ENCODE data around the gene LIN7C. TPM values are rescaled to one million over a fixed set of nuclear protein-coding genes. Genes with fewer than 3 reads are reported as not detected.

LIN7C gene
- total and polyA plus RNA-seq, 8 donors: 18.7 to 31.5 (median 21.6) TPM

- H3K27ac ChIP-seq: no peak overlapping the region
- intact Hi-C loops (cut with DNase I): no loop called here
Observed at GRCh38 chr11:27535103-27535502, 28.5 kb upstream of the LIN7C start.

GRCh38 chr11:27532652-27533325 is 26.2 kb upstream of the LIN7C start:
- TF ChIP-seq CTCF (IDR thresholded peaks at IDR 0.05): no peak
- no peak overlapping the region for H3K4me3 ChIP-seq
- intact Hi-C loops (cut with DNase I): no loop called here
- no peak for DNase-seq
- H3K36me3 ChIP-seq: no peaks in the 10 kb centered on the region
- no peaks in the 10 kb centered on the region for H3K9me3 ChIP-seq
- no peaks in the 10 kb centered on the region for H3K27me3 ChIP-seq
- H3K27ac ChIP-seq: no peak overlapping the region
- H3K4me1 ChIP-seq: no peaks in the 10 kb centered on the region
- no peak for ATAC-seq

More at GRCh38 chr11:27535103-27535502, 28.5 kb upstream of the LIN7C start:
- no peak for DNase-seq
- H3K4me3 ChIP-seq: no peak overlapping the region
- H3K4me1 ChIP-seq: no peaks in the 10 kb centered on the region
- no peaks in the 10 kb centered on the region for H3K27me3 ChIP-seq
- no peaks in the 10 kb centered on the region for H3K9me3 ChIP-seq
- TF ChIP-seq CTCF (IDR thresholded peaks at IDR 0.05): no peak
- H3K36me3 ChIP-seq: no peaks in the 10 kb centered on the region
- ATAC-seq: no peak

GRCh38 chr11:27528712-27529111 is 22.1 kb upstream of the LIN7C start:
- no peak overlapping the region for H3K27ac ChIP-seq
- no peak for TF ChIP-seq CTCF (IDR thresholded peaks at IDR 0.05)
- ATAC-seq: no peak
- H3K4me3 ChIP-seq: no peak overlapping the region
- no peaks in the 10 kb centered on the region for H3K9me3 ChIP-seq
- H3K36me3 ChIP-seq: no peaks in the 10 kb centered on the region
- intact Hi-C loops (cut with DNase I): no loop called here
- no peaks in the 10 kb centered on the region for H3K4me1 ChIP-seq
- no peaks in the 10 kb centered on the region for H3K27me3 ChIP-seq
- no peak for DNase-seq

GRCh38 chr11:27526535-27526934 is 20.0 kb upstream of the LIN7C start:
- ATAC-seq: no peak
- no peaks in the 10 kb centered on the region for H3K9me3 ChIP-seq
- no peak for DNase-seq
- no peak for TF ChIP-seq CTCF (IDR thresholded peaks at IDR 0.05)
- intact Hi-C loops (cut with DNase I): no loop called here
- no peak overlapping the region for H3K27ac ChIP-seq
- no peaks in the 10 kb centered on the region for H3K27me3 ChIP-seq
- no peak overlapping the region for H3K4me3 ChIP-seq
- no peaks in the 10 kb centered on the region for H3K36me3 ChIP-seq
- H3K4me1 ChIP-seq: no peaks in the 10 kb centered on the region

- Histone ChIP-seq H3K27ac (no peak overlapping the region), H3K9me3 (no peaks in the 10 kb centered on the region), H3K27me3 (no peaks in the 10 kb centered on the region), H3K4me3 (no peak overlapping the region), H3K36me3 (no peaks in the 10 kb centered on the region), H3K4me1 (no peaks in the 10 kb centered on the region)
- no peak for TF ChIP-seq CTCF (IDR thresholded peaks at IDR 0.05)
- intact Hi-C loops (cut with DNase I): no loop called here
- DNase-seq (no peak), ATAC-seq (no peak)
Observed at GRCh38 chr11:27525824-27526516, 19.4 kb upstream of the LIN7C start.
